T follicular helper cell (primary cell): ENCODE results near the gene PAGE2B.
"Not testable (repeated sequence)": the region's sequence is repeated elsewhere in the genome, so short reads cannot be mapped to it uniquely, and the experiment has no call there.

Experiments
- DNase-seq: peaks from one replicate; pipeline ENCODE4 v3.0.0-alpha.2; 2020; ENCODE audit warnings: low read depth
- total RNA-seq, 2 experiments: gene quantifications; one replicate each; lab custom pipeline; 2026; lab: John Stamatoyannopoulos, UW

PAGE2B gene
- 0.09 to 0.36 reads per million in 2 experiments for total RNA-seq

GRCh38 chrX:55074851-55075467 lies at the start of gene PAGE2B:
PAGE2B (plus strand) TSS chrX:55075030; CDS start chrX:55076042, 1,012 bp downstream.
- DNase-seq: no peak

- no peak for DNase-seq
Measured at GRCh38 chrX:55026143-55026542, 48.7 kb upstream of the PAGE2B start.

GRCh38 chrX:55026840-55027239 lies 48.0 kb upstream of the PAGE2B start:
- no peak for DNase-seq

GRCh38 chrX:55028040-55028439 lies 46.8 kb upstream of the PAGE2B start:
- DNase-seq: no peak

GRCh38 chrX:55028611-55029010 lies 46.2 kb upstream of the PAGE2B start:
- DNase-seq: no peak

- no peak for DNase-seq
Measured at GRCh38 chrX:55029291-55029690, 45.5 kb upstream of the PAGE2B start.

GRCh38 chrX:55030271-55031205 lies 44.3 kb upstream of the PAGE2B start, which contains the start of gene ALAS2:
ALAS2 (minus strand) TSS chrX:55030977; CDS start chrX:55026000, 4,977 bp downstream.
- DNase-seq: no peak

- no peak for DNase-seq
Measured at GRCh38 chrX:55033429-55033828, 41.4 kb upstream of the PAGE2B start.

GRCh38 chrX:55039471-55039870 lies 35.4 kb upstream of the PAGE2B start:
- DNase-seq: no peak

- no peak for DNase-seq
Measured at GRCh38 chrX:55041514-55041913, 33.3 kb upstream of the PAGE2B start.

- DNase-seq: not testable (repeated sequence)
Measured at GRCh38 chrX:55050599-55050998, 24.2 kb upstream of the PAGE2B start.

- peak; percentile 34 for DNase-seq
Measured at GRCh38 chrX:55056820-55057674, 17.8 kb upstream of the PAGE2B start.

GRCh38 chrX:55057675-55058249 lies 17.1 kb upstream of the PAGE2B start:
- DNase-seq: peak; percentile 16

- DNase-seq: not testable (repeated sequence)
Measured at GRCh38 chrX:55067180-55067579, 7.7 kb upstream of the PAGE2B start.

- DNase-seq: no peak
Measured at GRCh38 chrX:55072286-55072685, 2.5 kb upstream of the PAGE2B start.

- DNase-seq: no peak
Measured at GRCh38 chrX:55088795-55089489, 14.1 kb downstream of the PAGE2B start, which contains the start of gene PAGE2. PAGE2 (plus strand) TSS chrX:55089018; CDS start chrX:55090021, 1,003 bp downstream.

- DNase-seq: no peak
Measured at GRCh38 chrX:55098691-55099090, 23.9 kb downstream of the PAGE2B start.

- DNase-seq: no peak
Measured at GRCh38 chrX:55099162-55099561, 24.3 kb downstream of the PAGE2B start.

GRCh38 chrX:55102754-55103153 lies 27.9 kb downstream of the PAGE2B start:
- no peak for DNase-seq

- no peak for DNase-seq
Measured at GRCh38 chrX:55107262-55107661, 32.4 kb downstream of the PAGE2B start.

GRCh38 chrX:55107911-55108310 lies 33.1 kb downstream of the PAGE2B start:
- DNase-seq: no peak
